ENCODE results near the gene TSSK3. TPM values are rescaled to one million over a fixed set of nuclear protein-coding genes. Genes with fewer than 3 reads are reported as not detected.

TSSK3 gene
- total and polyA plus RNA-seq, 4 donors, result 0.37 to 1.4 (median 0.74) TPM

GRCh38 chr1:32392325-32392724, 30.0 kb downstream of the TSSK3 start:
- Histone ChIP-seq H3K27me3 (ENCODE audit: control insufficient read depth in 3 of 3, insufficient read depth in 3 of 3, low read length in 2 of 3) (no peaks in the 10 kb centered on the region), H3K9me3 (ENCODE audit: control insufficient read depth in 4 of 4, insufficient read depth in 3 of 4, low read length in 3 of 4) (no peaks in the 10 kb centered on the region), H3K4me1 (ENCODE audit: control insufficient read depth in 5 of 5, insufficient read depth in 5 of 5, low read length in 5 of 5) (peaks cover 6 to 17% (median 10%) of the 10 kb centered on the region in 5 donors), H3K27ac (ENCODE audit: low read depth in 1 of 2, low read length in 1 of 2) (no peak overlapping the region), H3K9ac (ENCODE audit: insufficient read depth in 1 of 2, low read length in 2 of 2) (no peak overlapping the region), H3K4me3 (no peak overlapping the region), H3K36me3 (ENCODE audit: control insufficient read depth in 4 of 4, insufficient read depth in 4 of 4, low read length in 4 of 4) (peaks cover 14 to 23% (median 21%) of the 10 kb centered on the region in 4 donors)
- 35 to 48% methylated on average over 3 of the region's 3 CpGs for WGBS, 2 donors
- no peak for DNase-seq
- ATAC-seq (ENCODE audit: insufficient read depth, low FRiP score), result no peak
- TF ChIP-seq, protein P1, sequence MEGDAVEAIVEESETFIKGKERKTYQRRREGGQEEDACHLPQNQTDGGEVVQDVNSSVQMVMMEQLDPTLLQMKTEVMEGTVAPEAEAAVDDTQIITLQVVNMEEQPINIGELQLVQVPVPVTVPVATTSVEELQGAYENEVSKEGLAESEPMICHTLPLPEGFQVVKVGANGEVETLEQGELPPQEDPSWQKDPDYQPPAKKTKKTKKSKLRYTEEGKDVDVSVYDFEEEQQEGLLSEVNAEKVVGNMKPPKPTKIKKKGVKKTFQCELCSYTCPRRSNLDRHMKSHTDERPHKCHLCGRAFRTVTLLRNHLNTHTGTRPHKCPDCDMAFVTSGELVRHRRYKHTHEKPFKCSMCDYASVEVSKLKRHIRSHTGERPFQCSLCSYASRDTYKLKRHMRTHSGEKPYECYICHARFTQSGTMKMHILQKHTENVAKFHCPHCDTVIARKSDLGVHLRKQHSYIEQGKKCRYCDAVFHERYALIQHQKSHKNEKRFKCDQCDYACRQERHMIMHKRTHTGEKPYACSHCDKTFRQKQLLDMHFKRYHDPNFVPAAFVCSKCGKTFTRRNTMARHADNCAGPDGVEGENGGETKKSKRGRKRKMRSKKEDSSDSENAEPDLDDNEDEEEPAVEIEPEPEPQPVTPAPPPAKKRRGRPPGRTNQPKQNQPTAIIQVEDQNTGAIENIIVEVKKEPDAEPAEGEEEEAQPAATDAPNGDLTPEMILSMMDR (IDR thresholded peaks at IDR 0.05; ENCODE audit: control extremely low read depth, extremely low read depth), result no peak

DNA sequence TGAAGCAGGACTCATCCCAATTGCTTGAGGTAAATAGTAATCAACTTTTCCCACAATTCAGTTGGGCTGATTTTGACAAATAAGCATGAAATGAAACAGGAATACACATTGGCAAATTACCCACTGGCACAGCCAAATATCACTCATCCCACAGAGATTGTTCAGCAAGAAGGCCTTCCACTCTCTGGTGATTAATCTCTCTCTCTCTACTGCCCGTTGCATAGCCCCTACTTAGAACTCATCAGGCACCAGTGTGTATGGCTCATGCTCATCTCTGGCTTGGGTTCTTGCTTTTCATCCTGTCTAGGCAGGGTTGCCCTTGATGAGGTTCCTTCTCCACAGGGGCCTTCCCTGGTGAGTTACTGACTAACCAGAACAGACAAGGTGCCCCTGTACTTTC, 30.8 kb downstream of the TSSK3 start:
- peaks cover 6 to 17% (median 10%) of the 10 kb centered on the region in 5 donors for H3K4me1 ChIP-seq (ENCODE audit: control insufficient read depth in 5 of 5, insufficient read depth in 5 of 5, low read length in 5 of 5)
- no peak overlapping the region for H3K4me3 ChIP-seq
- no peak overlapping the region for H3K27ac ChIP-seq (ENCODE audit: low read depth in 1 of 2, low read length in 1 of 2)
- peak overlapping the region; percentile 98 to 100 for H3K9ac ChIP-seq (ENCODE audit: insufficient read depth in 1 of 2, low read length in 2 of 2)
- TF ChIP-seq, protein P1 (IDR thresholded peaks at IDR 0.05; ENCODE audit: control extremely low read depth, extremely low read depth), result no peak
- H3K27me3 ChIP-seq (ENCODE audit: control insufficient read depth in 3 of 3, insufficient read depth in 3 of 3, low read length in 2 of 3), result no peaks in the 10 kb centered on the region
- DNase-seq (no peak), ATAC-seq (ENCODE audit: insufficient read depth, low FRiP score) (no peak)
- peaks cover 14 to 22% (median 20%) of the 10 kb centered on the region in 4 donors for H3K36me3 ChIP-seq (ENCODE audit: control insufficient read depth in 4 of 4, insufficient read depth in 4 of 4, low read length in 4 of 4)
- 66 to 72% methylated on average over 1 of the region's 1 CpG for WGBS, 2 donors
- no peaks in the 10 kb centered on the region for H3K9me3 ChIP-seq (ENCODE audit: control insufficient read depth in 4 of 4, insufficient read depth in 3 of 4, low read length in 3 of 4)

DNA sequence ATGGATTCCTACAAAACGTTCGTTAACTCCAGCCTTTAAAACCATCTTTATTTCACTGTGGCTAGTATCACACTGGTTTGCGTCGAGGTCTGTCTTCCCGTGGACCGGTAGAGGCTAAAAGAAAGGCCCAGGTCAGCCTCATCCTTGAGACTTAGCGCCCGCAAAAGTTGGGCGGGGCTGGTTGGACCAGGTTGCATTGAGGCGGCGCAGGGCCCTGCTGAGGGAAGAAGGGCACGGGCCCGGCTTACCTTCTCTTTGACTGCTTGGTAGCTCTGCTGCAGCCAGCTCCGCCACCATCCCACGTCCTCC, 31.4 kb downstream of the TSSK3 start:
- DNase-seq (peak in 1 of 3 donors; percentile 60), ATAC-seq (ENCODE audit: insufficient read depth, low FRiP score) (peak; percentile 22)
- 1 to 4% methylated on average over 15 of the region's 15 CpGs for WGBS, 2 donors
- H3K9me3 ChIP-seq (ENCODE audit: control insufficient read depth in 4 of 4, insufficient read depth in 3 of 4, low read length in 3 of 4), result no peaks in the 10 kb centered on the region
- no peaks in the 10 kb centered on the region for H3K27me3 ChIP-seq (ENCODE audit: control insufficient read depth in 3 of 3, insufficient read depth in 3 of 3, low read length in 2 of 3)
- TF ChIP-seq, protein P1 (IDR thresholded peaks at IDR 0.05; ENCODE audit: control extremely low read depth, extremely low read depth), result no peak
- H3K9ac ChIP-seq (ENCODE audit: insufficient read depth in 1 of 2, low read length in 2 of 2), result peak overlapping the region; percentile 98 to 100
- H3K27ac ChIP-seq (ENCODE audit: low read depth in 1 of 2, low read length in 1 of 2), result peak overlapping the region; percentile 77 to 82
- peak overlapping the region; percentile 78 for H3K4me3 ChIP-seq
- peaks cover 14 to 17% (median 16%) of the 10 kb centered on the region in 4 donors for H3K36me3 ChIP-seq (ENCODE audit: control insufficient read depth in 4 of 4, insufficient read depth in 4 of 4, low read length in 4 of 4)
- H3K4me1 ChIP-seq (ENCODE audit: control insufficient read depth in 5 of 5, insufficient read depth in 5 of 5, low read length in 5 of 5), result peaks cover 6 to 17% (median 10%) of the 10 kb centered on the region in 5 donors
